Suprapubic skin (tissue), 4 donors: ENCODE data around the gene NBEA.

ENCODE experiments used
- EP300 ChIP-seq: sonication (generic); formaldehyde crosslinking; IDR thresholded peaks from one replicate; pipeline ENCODE4 v1.6.1; 2017; ENCODE audit warnings: antibody characterized with exemption
- POLR2A ChIP-seq, 2 donors: fragments of 450-650 bp; IDR thresholded peaks; one replicate each; pipeline ENCODE4 v1.6.1; 2017; ENCODE audit warnings: antibody characterized with exemption in 2 of 2, mild to moderate bottlenecking in 2 of 2, moderate library complexity in 2 of 2
- POLR2AphosphoS5 ChIP-seq, 3 donors: sonication (generic); formaldehyde crosslinking; IDR thresholded peaks; one replicate each; pipeline ENCODE4 v1.6.1; 2017; ENCODE audit warnings: antibody characterized with exemption in 3 of 3
- TF ChIP-seq, protein P1 (sequence below), 2 donors: fragments of 200-600 bp in 1 of 2; fragments of 450-650 bp in 1 of 2; sonication (generic) in 1 of 2; IDR thresholded peaks; one replicate each; pipeline ENCODE4 v1.5.1; 2016 to 2019; ENCODE audit warnings: antibody characterized with exemption in 2 of 2, mild to moderate bottlenecking in 1 of 2, moderate library complexity in 1 of 2

DNA sequence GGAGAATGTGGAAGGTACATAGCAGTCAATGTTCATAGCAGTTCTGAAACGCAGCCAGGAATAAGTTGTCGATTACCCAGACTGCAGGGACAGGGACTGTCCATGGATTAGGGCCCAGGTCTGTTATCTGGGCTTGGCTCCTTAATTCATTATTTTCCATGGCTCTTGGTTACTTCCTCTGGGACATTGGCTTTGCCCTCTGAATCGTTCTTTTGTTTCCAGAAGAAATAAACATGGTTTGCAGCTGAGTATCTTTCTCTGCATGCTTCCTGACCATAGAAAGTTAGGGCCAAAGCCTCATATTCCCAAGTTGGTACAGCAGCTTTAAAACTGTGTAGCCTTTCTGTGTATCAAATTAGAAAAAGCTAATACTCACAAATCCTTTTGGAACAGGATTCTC is 656.2 kb downstream of the NBEA start:
- TF ChIP-seq, protein P1, sequence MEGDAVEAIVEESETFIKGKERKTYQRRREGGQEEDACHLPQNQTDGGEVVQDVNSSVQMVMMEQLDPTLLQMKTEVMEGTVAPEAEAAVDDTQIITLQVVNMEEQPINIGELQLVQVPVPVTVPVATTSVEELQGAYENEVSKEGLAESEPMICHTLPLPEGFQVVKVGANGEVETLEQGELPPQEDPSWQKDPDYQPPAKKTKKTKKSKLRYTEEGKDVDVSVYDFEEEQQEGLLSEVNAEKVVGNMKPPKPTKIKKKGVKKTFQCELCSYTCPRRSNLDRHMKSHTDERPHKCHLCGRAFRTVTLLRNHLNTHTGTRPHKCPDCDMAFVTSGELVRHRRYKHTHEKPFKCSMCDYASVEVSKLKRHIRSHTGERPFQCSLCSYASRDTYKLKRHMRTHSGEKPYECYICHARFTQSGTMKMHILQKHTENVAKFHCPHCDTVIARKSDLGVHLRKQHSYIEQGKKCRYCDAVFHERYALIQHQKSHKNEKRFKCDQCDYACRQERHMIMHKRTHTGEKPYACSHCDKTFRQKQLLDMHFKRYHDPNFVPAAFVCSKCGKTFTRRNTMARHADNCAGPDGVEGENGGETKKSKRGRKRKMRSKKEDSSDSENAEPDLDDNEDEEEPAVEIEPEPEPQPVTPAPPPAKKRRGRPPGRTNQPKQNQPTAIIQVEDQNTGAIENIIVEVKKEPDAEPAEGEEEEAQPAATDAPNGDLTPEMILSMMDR (IDR thresholded peaks at IDR 0.05): no peak
- TF ChIP-seq POLR2A (IDR thresholded peaks at IDR 0.05) (no peak), POLR2AphosphoS5 (IDR thresholded peaks at IDR 0.05) (no peak), EP300 (no peak)
